Myometrial cell (primary cell): ENCODE data around the gene LDAF1. TPM values are rescaled to one million over a fixed set of nuclear protein-coding genes. Genes with fewer than 3 reads are reported as not detected.

Source experiments
- total RNA-seq: library from RNA; depleted of rRNA; stranded (reverse); fragments of >200 nt; gene quantifications from 2 replicates; pipeline ENCODE4 v1.2.3, GENCODE V29; 2015

Gene LDAF1
- 42.7 and 54.4 TPM in 2 replicates for total RNA-seq

DNA sequence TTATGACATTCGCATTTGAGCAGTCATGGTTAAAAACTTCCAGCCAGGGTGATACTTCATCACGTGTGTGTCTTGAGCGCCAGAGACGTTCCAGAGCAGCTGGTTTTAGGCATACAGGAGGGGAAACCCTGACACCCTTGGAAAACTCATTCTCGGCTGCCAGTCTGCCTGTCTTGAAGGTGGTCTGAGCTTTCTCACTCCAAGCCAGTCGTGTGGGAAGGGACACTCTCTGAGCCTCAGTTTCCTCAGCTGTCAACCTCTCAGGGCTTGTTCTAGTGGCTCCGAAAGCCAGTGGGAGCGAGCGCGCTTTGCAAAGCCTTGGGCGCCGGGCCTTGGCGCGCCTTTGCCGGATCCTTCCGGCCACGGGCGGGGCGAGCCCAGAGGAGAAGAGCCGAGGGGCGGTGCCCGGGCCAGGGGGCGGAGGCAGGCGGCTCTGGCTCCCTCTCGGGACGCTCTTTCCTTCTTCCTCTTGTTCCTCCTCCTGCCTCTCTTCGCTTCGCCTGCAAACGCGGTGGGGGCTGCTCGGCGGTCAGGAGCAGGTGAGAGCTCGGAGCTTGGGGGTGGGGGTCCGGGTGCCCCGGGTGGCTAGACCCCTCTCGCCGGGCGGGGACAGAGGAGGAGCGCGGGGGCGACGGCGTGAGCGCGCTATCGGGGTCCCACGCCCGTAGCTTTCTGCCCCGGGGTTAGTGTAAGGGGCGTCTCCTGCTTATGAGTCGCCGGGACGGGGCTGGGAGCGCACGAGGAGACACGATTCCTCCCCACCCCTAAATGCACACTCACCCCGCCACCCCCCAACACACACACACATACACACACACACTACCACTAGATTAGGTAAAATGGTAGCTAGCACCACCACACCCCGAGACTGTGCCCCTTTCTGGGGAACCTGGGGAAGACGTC lies at the start of gene LDAF1:
Gene LDAF1, plus strand, starts transcription at position 467 of the 903 bp plus-strand sequence. CDS start 2,509 bp downstream, outside the sequence.

DNA sequence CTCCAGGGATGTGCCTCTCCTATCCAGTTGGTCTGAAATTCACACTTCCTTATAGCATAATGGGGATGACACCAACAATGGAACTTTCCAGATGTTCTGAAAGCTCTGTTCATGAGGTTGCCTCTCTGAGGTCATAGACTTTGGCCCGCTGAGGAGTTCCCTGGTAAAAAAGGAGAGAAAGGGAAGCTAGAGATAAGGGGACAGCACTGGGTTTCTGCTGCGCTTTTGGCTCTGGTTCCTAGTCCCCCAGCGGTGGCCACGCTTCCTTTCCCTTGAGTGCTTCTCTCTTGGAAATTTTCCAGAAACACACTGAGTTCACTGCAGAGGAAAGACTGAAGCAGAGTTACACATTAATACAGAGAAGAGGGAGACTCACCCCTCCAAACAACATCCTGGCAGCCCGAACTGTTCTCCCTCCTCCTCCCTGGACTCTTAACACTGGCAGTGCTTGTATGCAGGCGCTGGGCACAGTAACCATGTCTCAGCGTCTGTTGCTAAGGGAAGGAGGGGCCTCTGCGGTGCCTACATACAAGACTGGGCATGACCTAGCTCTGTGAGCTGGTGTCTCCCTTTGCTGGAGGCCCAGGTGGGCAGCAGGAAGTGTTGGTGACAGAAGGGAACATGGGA lies 8.0 kb upstream of the LDAF1 start, which contains the start of gene DNAH3:
Gene DNAH3, minus strand, starts transcription at position 472 of the 627 bp plus-strand sequence. CDS start 527 bp downstream, outside the sequence.

DNA sequence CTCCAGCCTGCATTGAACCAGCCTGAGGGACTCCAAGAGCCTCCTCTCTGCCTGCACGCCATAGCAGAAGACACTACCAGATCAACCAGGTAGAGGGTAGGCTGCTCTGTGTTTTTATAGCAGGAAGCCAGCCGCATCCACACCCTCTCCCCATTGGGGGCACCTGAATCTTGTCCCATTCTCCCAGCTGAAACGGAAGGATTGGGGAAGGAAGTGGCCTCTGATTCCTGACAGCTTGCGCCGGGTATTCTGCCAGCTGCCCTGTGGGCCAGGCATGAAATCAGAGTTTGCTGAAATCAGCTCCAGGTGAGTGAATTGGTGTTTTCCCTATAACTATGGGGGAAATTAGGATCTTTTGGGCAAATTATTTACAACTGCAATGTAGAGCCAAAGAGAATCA lies 53.0 kb downstream of the LDAF1 start, which contains the start of gene ZP2:
Gene ZP2, minus strand, starts transcription at position 89 of the 400 bp plus-strand sequence. Its CDS starts 27 bp downstream, at position 62.

Other genes with a start within 250 kb of the LDAF1 start
- gene DNAH3, start 7.8 kb upstream of the LDAF1 start, total RNA-seq, result not detected in 2 replicates
- gene ZP2, start 52.9 kb downstream of the LDAF1 start, total RNA-seq, result not detected in 2 replicates
- not detected in 2 replicates for gene ANKS4B, start 75.0 kb downstream of the LDAF1 start, total RNA-seq
- gene CRYM, start 119.6 kb downstream of the LDAF1 start, total RNA-seq, result not detected in 2 replicates